GM12878 (cell line): ENCODE data around the gene NAB1. TPM values are rescaled to one million over a fixed set of nuclear protein-coding genes. Genes with fewer than 3 reads are reported as not detected.

Experiments
- ATAC-seq: fragments of 200-7000 bp; cut with Tn5 transposase; 3 replicates; pipeline ENCODE4 v1.9.1; 2020; ENCODE audit warnings: mild to moderate bottlenecking, moderate library complexity
- BruUV-seq: library from RNA; stranded (reverse); fragments of 400-500 nt; replicated peaks from 2 replicates; lab custom pipeline; 2021; lab: Mats Ljungman, UMichigan
- CTCF ChIA-PET: fragments of 300-600 bp; sonication (Branson Sonifier 250); formaldehyde crosslinking; extraction: SDS; loops from one replicate; lab custom pipeline; 2021; ENCODE audit warnings: inconsistent platforms; lab: Yijun Ruan, JAX
- POLR2A ChIA-PET: fragments of 350-600 bp; formaldehyde crosslinking; extraction: SDS; loops from one replicate; lab custom pipeline; 2021; ENCODE audit warnings: inconsistent platforms; lab: Charles Lee
- RAD21 ChIA-PET: fragments of 300-600 bp; sonication (Branson Sonifier 250); formaldehyde crosslinking; loops from one replicate; lab custom pipeline; 2023; ENCODE audit warnings: antibody characterized with exemption; ENCODE audit not compliant: unreplicated experiment; lab: Charles Lee
- SMC1A ChIA-PET: fragments of 300-600 bp; sonication (Branson Sonifier 250); formaldehyde crosslinking; loops from one replicate; lab custom pipeline; 2023; ENCODE audit not compliant: unreplicated experiment, uncharacterized antibody; lab: Charles Lee
- DNase-seq: peaks from one replicate; pipeline ENCODE4 v3.0.0-alpha.2; 2011; ENCODE audit warnings: low read depth, low spot score
- FAIRE-seq: peaks from 3 replicates; lab custom pipeline; 2011; peaks lifted over from hg19 to GRCh38; lab: Jason Lieb, UNC
- H2AFZ ChIP-seq: 2 replicates; pipeline ENCODE4 v1.6.0; 2011; ENCODE audit warnings: low read depth, low read length, control low read depth; ENCODE audit not compliant: control insufficient read depth
- H3K27ac ChIP-seq: 2 replicates; pipeline ENCODE4 v1.5.1; 2011; ENCODE audit warnings: control low read depth; ENCODE audit not compliant: control insufficient read depth, insufficient read depth
- H3K27me3 ChIP-seq, 2 experiments: replicated peaks in 1 of 2; 2 replicates each; pipeline versions ENCODE4 v1.6.0 to v1.6.1; 2011; ENCODE audit warnings: low read length in 1 of 2; ENCODE audit not compliant: control insufficient read depth in 2 of 2, insufficient read depth in 2 of 2
- H3K36me3 ChIP-seq, 2 experiments: 2 replicates each; pipeline ENCODE4 v1.5.1; 2011; ENCODE audit warnings: low read length in 1 of 2; ENCODE audit not compliant: control insufficient read depth in 2 of 2, insufficient read depth in 2 of 2
- H3K4me1 ChIP-seq: 2 replicates; pipeline ENCODE4 v1.6.1; 2011; ENCODE audit warnings: mild to moderate bottlenecking, low read length, moderate library complexity, mixed read lengths; ENCODE audit not compliant: control insufficient read depth, insufficient read depth
- H3K4me2 ChIP-seq: 2 replicates; pipeline ENCODE4 v1.6.0; 2011; ENCODE audit warnings: control low read depth; ENCODE audit not compliant: control insufficient read depth, insufficient read depth
- H3K4me3 ChIP-seq: fragments of 200-600 bp; sonication (generic); 2 replicates; pipeline ENCODE4 v1.5.1; 2016
- H3K79me2 ChIP-seq: 2 replicates; pipeline ENCODE4 v1.6.0; 2011; ENCODE audit warnings: low read length; ENCODE audit not compliant: control insufficient read depth, insufficient read depth
- H3K9ac ChIP-seq: 2 replicates; pipeline ENCODE4 v1.8.0; 2011; ENCODE audit warnings: low read length, control low read depth, mixed read lengths; ENCODE audit not compliant: control insufficient read depth, insufficient read depth
- H3K9me3 ChIP-seq: replicated peaks from 3 replicates; pipeline ENCODE4 v1.5.1; 2011; ENCODE audit warnings: mild to moderate bottlenecking, low read length; ENCODE audit not compliant: control insufficient read depth, insufficient read depth
- H4K20me1 ChIP-seq: 2 replicates; pipeline ENCODE4 v1.6.0; 2011; ENCODE audit not compliant: control insufficient read depth, insufficient read depth
- ATF3 ChIP-seq: IDR thresholded peaks from 2 replicates; pipeline ENCODE4 v1.6.1; 2011; ENCODE audit warnings: low read depth, mild to moderate bottlenecking, low read length, moderate library complexity, borderline replicate concordance; ENCODE audit errors: extremely low read depth
- BACH1 ChIP-seq: fragments of 450-650 bp; IDR thresholded peaks from 2 replicates; pipeline ENCODE4 v1.6.1; 2017; ENCODE audit warnings: mild to moderate bottlenecking, borderline replicate concordance
- HCFC1 ChIP-seq: fragments of 150-350 bp; IDR thresholded peaks from 2 replicates; pipeline ENCODE4 v1.6.1; 2014; ENCODE audit warnings: low read length
- JUNB ChIP-seq: IDR thresholded peaks from 2 replicates; pipeline ENCODE4 v1.6.1; 2016; ENCODE audit warnings: antibody characterized with exemption, mild to moderate bottlenecking
- MEF2B ChIP-seq: fragments of 450-650 bp; IDR thresholded peaks from 2 replicates; pipeline ENCODE4 v1.6.1; 2018; ENCODE audit warnings: mild to moderate bottlenecking, moderate library complexity; ENCODE audit not compliant: partially characterized antibody, poor library complexity, severe bottlenecking
- MTA2 ChIP-seq: fragments of 450-650 bp; IDR thresholded peaks from 2 replicates; pipeline ENCODE4 v1.6.1; 2016; ENCODE audit warnings: low read depth, mild to moderate bottlenecking, moderate library complexity
- NR2F1 ChIP-seq: fragments of 450-650 bp; conservative IDR thresholded peaks from 2 replicates; pipeline ENCODE4 v1.6.1; 2017; ENCODE audit warnings: mild to moderate bottlenecking
- RBBP5 ChIP-seq: fragments of 200-600 bp; sonication (generic); conservative IDR thresholded peaks from 2 replicates; pipeline ENCODE4 v1.6.1; 2016
- ZBTB4 ChIP-seq: fragments of 450-650 bp; formaldehyde crosslinking; IDR thresholded peaks from 2 replicates; pipeline ENCODE4 v1.4.0; 2022; ENCODE audit warnings: mild to moderate bottlenecking, moderate library complexity
- WGBS: methylation state at CpG from one replicate; pipeline ENCODE4 v1.1.6; 2016; ENCODE audit warnings: low lambda C conversion rate; ENCODE audit not compliant: insufficient replicate concordance, insufficient coverage; ENCODE audit errors: missing lambda C conversion rate; 5-methylcytosine and 5-hydroxymethylcytosine counted together
- in situ Hi-C: fragments of 300-500 bp; cut with MboI; formaldehyde crosslinking; loops from 9 replicates; pipeline ENCODE4 v1.14.3; 2018; ENCODE audit warnings: mixed read lengths
- intact Hi-C: fragments of 100-400 bp; cut with micrococcal nuclease; formaldehyde crosslinking; loops from one replicate; pipeline ENCODE4 v1.14.2; 2022; ENCODE audit not compliant: unreplicated experiment
- polyA plus RNA-seq, 11 experiments: library from polyadenylated mRNA; depleted of rRNA in 4 of 11; unstranded in 6 of 11; stranded (reverse) in 5 of 11; fragments of >200 nt; fragmentation: Nextera tagmentation in 4 of 11; fragmentation: Illumina TruSeq in 1 of 11; extraction: Ambion mirVana in 4 of 11; extraction: Trizol in 1 of 11; gene quantifications; 1 replicate in 1 of 11; 2 replicates in 10 of 11; pipeline versions ENCODE4 v1.2.1 to v1.2.3, GENCODE V29; 2011 to 2016; ENCODE audit warnings: inconsistent platforms in 2 of 11, missing spikeins in 2 of 11, low read depth in 1 of 11
- total RNA-seq, 4 experiments: library from RNA; depleted of rRNA in 3 of 4; stranded (reverse); fragments of >200 nt in 3 of 4; fragmentation: Illumina TruSeq in 1 of 4; extraction: Trizol in 1 of 4; gene quantifications; 2 replicates each; pipeline versions ENCODE4 v1.2.1 to v1.2.3, GENCODE V29; 2013 to 2021

The NAB1 gene
- total and polyA plus RNA-seq, 10 of the 15 experiments (the other 5 are each of a cell fraction or from before 2014, with no cell fraction given): 4.5 to 39.6 (median 23.0) TPM

GRCh38 chr2:190720276-190720675 is 71.4 kb downstream of the NAB1 start:
- H3K4me2 ChIP-seq: no peak overlapping the region
- CTCF ChIA-PET: interaction anchor here (0.7 to 3.5 kb wide), 6 partner anchors 19 to 414 kb away, joined by 3 to 19 read pairs (median 6); no protein-coding TSS in a partner anchor
- H3K79me2 ChIP-seq: no peaks in the 10 kb centered on the region
- H4K20me1 ChIP-seq: no peaks in the 10 kb centered on the region
- ATAC-seq (no peak), FAIRE-seq (no peak), DNase-seq (no peak)
- BruUV-seq: no TSS peak
- RAD21 ChIA-PET: interaction anchor here (0.9 to 6.2 kb wide), 7 partner anchors 11 to 69 kb away, joined by 3 to 99 read pairs (median 11); no protein-coding TSS in a partner anchor
- intact Hi-C loops: loop anchor here (5.0 to 10.0 kb wide), 2 partner anchors 162 to 405 kb away; partner anchors contain the start of gene GLS
- 87% methylated on average over 6 of the region's 6 CpGs for WGBS
- POLR2A ChIA-PET: interaction anchor here (0.7 to 6.1 kb wide), 7 partner anchors 11 to 187 kb away, joined by 3 to 53 read pairs (median 5); no protein-coding TSS in a partner anchor
- H3K27ac ChIP-seq: no peak overlapping the region
- no peaks in the 10 kb centered on the region for H3K36me3 ChIP-seq
- no peak for TF ChIP-seq ATF3
- no peak overlapping the region for H3K4me3 ChIP-seq
- H2AFZ ChIP-seq: no peak overlapping the region
- in situ Hi-C loops: no loop called here
- peaks cover 41% of the 10 kb centered on the region for H3K4me1 ChIP-seq
- H3K27me3 ChIP-seq: no peaks in the 10 kb centered on the region
- no peaks in the 10 kb centered on the region for H3K9me3 ChIP-seq
- SMC1A ChIA-PET: interaction anchor here (0.9 to 8.8 kb wide), 13 partner anchors 12 to 204 kb away, joined by 3 to 137 read pairs (median 10); no protein-coding TSS in a partner anchor
- H3K9ac ChIP-seq: no peak overlapping the region

GRCh38 chr2:190720691-190721090 is 71.8 kb downstream of the NAB1 start:
- Histone ChIP-seq H4K20me1 (no peaks in the 10 kb centered on the region), H3K4me3 (no peak overlapping the region), H3K36me3 (no peaks in the 10 kb centered on the region), H3K9ac (no peak overlapping the region), H3K4me1 (peaks cover 41% of the 10 kb centered on the region), H3K27me3 (no peaks in the 10 kb centered on the region), H2AFZ (no peak overlapping the region; the same call in 1 of the 2 replicates), H3K4me2 (no peak overlapping the region), H3K79me2 (no peaks in the 10 kb centered on the region), H3K27ac (peak overlapping the region; percentile 82; the same call in 1 of the 2 replicates), H3K9me3 (no peaks in the 10 kb centered on the region)
- ChIA-PET SMC1A (interaction anchor here (0.9 to 8.8 kb wide), 13 partner anchors 12 to 69 kb away, joined by 3 to 137 read pairs (median 9); no protein-coding TSS in a partner anchor), CTCF (interaction anchor here (1.0 to 3.5 kb wide), 5 partner anchors 20 to 158 kb away, joined by 3 to 19 read pairs (median 9); no protein-coding TSS in a partner anchor), POLR2A (interaction anchor here (0.7 to 6.1 kb wide), 6 partner anchors 11 to 187 kb away, joined by 3 to 53 read pairs (median 14); no protein-coding TSS in a partner anchor), RAD21 (interaction anchor here (0.9 to 6.2 kb wide), 9 partner anchors 9 to 70 kb away, joined by 3 to 99 read pairs (median 8); no protein-coding TSS in a partner anchor)
- FAIRE-seq (no peak), DNase-seq (no peak), ATAC-seq (peak; percentile 3)
- 6% methylated on average over 1 of the region's 1 CpG for WGBS
- intact Hi-C loops (loop anchor here (5.0 to 10.0 kb wide), 2 partner anchors 162 to 404 kb away; partner anchors contain the start of gene GLS), in situ Hi-C loops (no loop called here)
- no TSS peak for BruUV-seq
- TF ChIP-seq MTA2 (peak; percentile 84), HCFC1 (no peak), NR2F1 (0 out of 2 replicates have a peak, but pooled peaks have one; percentile 28), BACH1 (no peak), ZBTB4 (CRISPR knock-in tag) (no peak), JUNB (0 out of 2 replicates have a peak, but pooled peaks have one; percentile 28), RBBP5 (no peak), MEF2B (peak; percentile 51)
